Fibroblast of peridontal ligament (primary cell): ENCODE data around the gene CTNND1.

Source experiments
- DNase-seq: peaks from one replicate; pipeline ENCODE4 v3.0.0-alpha.2; 2010; ENCODE audit errors: extremely low read depth

The CTNND1 gene

GRCh38 chr11:57762235-57762861, 746 bp downstream of the CTNND1 start:
- no peak for DNase-seq

- peak; percentile 57 for DNase-seq
Measured at GRCh38 chr11:57763568-57763967, 2.0 kb downstream of the CTNND1 start.

- no peak for DNase-seq
Measured at GRCh38 chr11:57764021-57764420, 2.4 kb downstream of the CTNND1 start.

GRCh38 chr11:57764566-57764965, 3.0 kb downstream of the CTNND1 start:
- DNase-seq = no peak

GRCh38 chr11:57764972-57765371, 3.4 kb downstream of the CTNND1 start:
- DNase-seq = no peak

- DNase-seq = no peak
Measured at GRCh38 chr11:57770793-57771192, 9.2 kb downstream of the CTNND1 start.

DNA sequence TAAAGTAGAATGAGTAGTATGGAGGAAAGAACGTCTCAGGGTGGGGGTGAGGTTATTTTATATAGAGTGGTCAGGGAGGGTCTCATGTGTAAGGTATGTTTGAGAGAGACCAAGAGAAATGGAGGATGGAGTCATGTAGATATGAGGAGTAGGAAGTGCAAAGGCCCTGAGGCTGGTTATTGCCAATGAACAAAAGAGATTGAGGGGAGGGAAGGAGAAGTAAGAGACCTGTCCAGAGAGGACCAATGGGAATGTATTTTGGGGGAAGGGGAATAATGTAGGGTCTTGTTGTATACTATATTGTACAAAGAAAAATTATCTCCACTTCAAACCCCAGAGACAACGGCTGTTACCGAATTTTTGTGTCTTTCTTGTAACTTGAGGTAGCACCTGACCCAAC, 9.8 kb downstream of the CTNND1 start:
- no peak for DNase-seq

DNA sequence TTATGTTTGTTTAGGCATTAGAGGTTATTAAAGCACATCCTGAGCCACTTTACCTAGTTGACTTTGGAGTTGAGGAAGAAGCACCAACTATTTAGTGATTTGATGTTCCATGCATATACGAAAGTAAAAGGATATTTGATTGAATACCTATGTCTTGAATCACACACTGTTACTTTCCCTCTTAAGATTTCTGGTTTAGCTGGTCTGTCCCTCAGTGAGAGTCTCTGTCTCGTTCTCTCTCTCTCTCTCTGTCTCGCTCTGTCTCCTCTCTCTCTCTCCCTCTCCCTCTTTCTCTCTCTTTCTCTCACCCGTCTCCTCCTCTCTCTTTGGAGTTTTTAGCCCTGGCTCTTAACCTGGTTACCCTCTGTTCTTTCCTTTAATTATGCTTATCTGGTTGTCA, 11.0 kb downstream of the CTNND1 start:
- DNase-seq = peak; percentile 18

DNA sequence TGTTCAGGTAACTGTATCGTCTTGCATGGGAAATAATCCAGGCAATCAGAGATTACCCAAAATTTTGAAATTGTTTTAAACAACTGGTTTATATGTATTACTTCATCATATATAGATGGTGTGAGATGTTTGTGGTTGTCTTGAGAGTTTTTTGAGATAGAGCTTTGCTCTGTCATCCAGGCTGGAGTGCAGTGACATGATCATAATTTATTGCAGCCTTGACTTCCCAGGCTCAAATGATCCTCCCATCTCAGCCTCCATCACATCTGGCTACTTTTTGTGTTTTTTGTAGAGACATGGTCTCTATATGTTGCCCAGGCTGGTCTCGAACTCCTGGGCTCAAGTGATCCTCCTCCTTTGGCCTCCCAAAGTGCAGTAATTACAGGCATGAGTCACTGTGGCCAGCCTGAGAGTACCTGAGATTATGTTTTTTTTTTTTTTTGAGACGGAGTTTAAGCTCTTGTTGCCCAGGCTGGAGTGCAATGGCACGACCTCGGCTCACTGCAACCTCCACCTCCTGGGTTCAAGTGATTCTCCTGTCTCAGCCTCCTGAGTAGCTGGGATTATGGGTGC, 11.5 kb downstream of the CTNND1 start:
- no peak for DNase-seq

- DNase-seq = no peak
Measured at GRCh38 chr11:57775491-57775890, 13.9 kb downstream of the CTNND1 start.

DNA sequence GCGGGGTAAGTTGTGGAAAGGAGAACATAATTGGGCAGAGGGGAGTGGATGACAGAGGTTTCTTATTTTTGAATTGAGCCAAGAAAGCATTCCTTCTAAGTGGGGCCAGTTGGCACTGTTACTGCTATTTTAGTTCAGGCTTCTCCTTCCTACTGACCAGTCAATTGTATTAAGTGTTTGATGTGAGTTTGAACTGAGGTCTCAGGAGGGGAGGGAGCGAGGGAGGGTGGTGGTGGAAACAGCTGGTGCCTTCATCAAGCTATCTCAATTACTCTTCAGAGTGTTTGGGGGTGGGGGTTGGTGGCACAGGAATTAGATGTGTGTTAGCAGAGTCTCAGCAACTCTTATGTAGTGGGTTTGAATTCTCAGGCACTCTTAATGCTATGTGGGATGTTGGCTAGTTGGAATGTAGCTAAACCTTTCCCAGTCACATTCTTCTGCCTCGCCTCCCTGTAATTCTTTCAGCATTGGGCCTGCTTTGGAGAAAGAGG, 14.5 kb downstream of the CTNND1 start:
- DNase-seq = peak; percentile 66

- no peak for DNase-seq
Measured at GRCh38 chr11:57776577-57777210, 15.1 kb downstream of the CTNND1 start.

DNA sequence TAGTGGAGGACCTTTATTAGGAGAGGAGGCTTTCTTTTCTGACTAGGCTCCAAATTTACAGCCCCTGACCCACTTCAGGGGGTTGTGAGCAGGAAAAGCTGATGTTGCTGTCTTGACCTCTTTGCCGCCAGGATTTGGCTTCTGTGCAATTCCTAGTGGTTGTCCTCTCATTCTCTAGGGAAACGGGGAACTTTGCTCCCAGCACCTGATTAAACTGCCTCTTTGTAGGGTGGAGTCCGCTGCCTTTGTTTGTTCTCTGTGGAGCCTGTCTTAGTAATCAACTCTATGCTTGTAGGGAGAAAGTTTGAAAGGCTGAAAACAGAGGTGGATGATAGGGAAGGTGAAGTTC, 16.3 kb downstream of the CTNND1 start:
- DNase-seq = no peak

DNA sequence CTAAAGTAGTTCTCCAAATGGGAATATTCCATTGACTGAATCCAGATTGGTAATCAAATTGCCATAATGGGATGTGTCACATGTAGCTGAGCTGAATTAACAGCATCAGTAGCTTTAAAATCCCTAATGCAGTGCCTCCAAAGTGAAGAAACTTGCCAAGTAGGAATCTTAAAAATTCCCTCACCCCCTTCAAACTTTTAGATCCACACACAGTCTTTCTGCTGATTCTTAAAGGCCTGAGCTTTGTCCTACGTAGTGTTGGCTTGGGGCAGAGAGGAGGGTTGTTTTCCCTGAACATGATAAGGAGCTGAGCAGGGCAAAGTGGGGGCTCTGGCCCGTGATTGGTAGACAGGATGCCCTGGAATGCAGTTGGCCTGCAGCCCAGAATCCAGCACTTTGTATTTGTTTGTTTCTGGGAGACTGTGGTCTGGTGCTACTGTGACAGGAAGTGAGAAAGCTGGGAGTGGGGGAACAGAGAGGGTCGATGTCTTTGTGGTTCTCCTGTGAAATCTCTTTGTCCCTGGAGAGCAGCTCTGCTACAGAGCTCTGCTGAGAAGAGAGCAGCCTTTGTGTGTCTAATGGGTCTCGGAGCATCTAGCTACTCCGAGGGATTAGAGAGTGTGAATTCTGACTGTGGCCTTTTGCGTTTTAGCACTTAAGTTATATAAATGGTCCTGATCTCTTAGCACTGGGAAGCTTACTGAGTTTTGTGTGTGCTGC, 16.9 kb downstream of the CTNND1 start:
- peak; percentile 98 for DNase-seq

DNA sequence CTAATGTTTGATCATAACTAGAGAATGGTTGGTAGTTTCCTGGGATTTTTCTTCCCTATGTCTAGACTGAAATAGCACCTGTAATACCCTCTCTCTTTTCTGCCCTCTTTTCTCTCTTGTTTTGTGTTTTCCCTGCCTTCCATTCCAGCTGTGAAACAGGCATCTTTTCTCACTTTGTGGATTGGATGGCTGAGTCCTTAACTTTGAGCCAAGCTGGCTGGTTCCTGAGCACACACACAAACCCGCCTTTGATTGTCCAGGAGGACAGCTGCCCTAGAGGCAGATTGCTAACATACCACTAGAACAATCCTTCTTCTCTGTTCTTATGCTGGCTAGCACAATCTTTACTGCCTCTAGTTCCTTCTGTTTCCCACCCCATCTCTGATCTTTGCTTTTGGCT, 17.7 kb downstream of the CTNND1 start:
- peak; percentile 45 for DNase-seq

- DNase-seq = no peak
Measured at GRCh38 chr11:57781529-57781943, 19.9 kb downstream of the CTNND1 start.

GRCh38 chr11:57785072-57785471, 23.5 kb downstream of the CTNND1 start:
- DNase-seq = no peak

DNA sequence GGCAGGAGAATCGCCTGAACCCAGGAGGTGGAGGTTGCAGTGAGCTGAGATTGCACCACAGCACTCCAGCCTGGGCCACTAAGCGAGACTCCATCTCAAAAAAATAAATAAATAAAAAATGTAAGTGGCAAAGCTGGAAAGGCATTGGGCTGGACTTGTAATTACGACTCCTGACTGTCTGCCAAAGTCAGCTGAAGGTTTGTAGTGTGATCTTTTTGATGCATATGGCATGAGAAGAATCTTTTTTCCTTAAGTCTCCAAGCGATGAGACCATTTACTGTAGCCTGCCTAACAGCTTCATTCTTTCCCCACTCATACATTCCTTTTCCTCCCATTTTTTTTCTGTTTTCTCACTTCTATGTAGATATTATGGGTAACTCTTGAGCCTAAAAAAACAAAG, 24.8 kb downstream of the CTNND1 start:
- DNase-seq = no peak

GRCh38 chr11:57787006-57787604, 25.5 kb downstream of the CTNND1 start:
- DNase-seq = no peak

DNA sequence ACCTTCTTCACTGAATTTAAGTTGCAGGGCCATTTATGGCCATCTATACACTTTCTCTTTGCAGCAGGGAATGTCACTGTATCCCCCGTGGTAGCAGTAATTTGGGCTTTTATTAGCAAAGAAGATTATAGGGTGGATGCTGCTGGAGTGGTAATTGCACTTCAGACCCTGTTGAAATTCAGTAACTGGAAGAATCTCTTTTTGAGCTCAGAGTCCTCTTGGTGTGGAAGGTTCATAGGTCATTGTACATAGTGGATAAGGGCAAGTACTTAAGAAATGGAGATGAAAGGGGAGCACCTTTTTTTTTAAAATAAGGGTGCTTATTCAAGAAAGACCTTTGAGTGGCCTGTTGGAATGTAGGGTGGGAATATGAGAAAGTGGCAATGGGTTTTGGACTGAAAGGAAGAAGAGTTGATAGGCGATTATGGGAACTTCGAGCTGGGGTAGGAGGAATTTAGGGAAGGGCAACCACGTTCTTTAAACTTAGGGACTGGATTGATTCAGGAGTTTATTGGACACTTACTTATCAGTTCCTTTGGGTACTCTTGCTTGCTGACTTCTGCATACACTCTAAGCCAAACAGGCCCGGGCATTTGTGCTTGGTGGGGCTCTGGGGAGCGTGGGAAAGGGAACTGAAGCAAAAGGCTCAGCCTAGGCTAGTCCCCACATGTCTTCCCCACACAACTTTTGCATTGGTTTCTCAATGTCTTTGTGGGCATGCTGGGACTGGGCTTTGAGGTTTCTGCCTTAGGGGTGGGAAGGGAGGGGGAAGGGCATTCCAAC, 26.5 kb downstream of the CTNND1 start:
- peak; percentile 43 for DNase-seq

GRCh38 chr11:57788703-57789088, 27.1 kb downstream of the CTNND1 start:
- no peak for DNase-seq
